Osteoblast (primary cell): Measurements from ENCODE around the gene SERPINA1. TPM values are rescaled to one million over a fixed set of nuclear protein-coding genes. Genes with fewer than 3 reads are reported as not detected.

ENCODE experiments used
- DNase-seq: peaks from one replicate; pipeline ENCODE4 v3.0.0; 2011; ENCODE audit warnings: low spot score, mixed read lengths; ENCODE audit not compliant: insufficient read length; ENCODE audit errors: missing footprints
- H2AFZ ChIP-seq: 2 replicates; pipeline ENCODE4 v1.6.0; 2011; ENCODE audit warnings: mild to moderate bottlenecking, low read length
- H3K27ac ChIP-seq: 2 replicates; pipeline ENCODE4 v1.5.1; 2011; ENCODE audit warnings: mild to moderate bottlenecking, low read depth, low read length, moderate library complexity
- H3K27me3 ChIP-seq: 2 replicates; pipeline ENCODE4 v1.6.0; 2012; ENCODE audit warnings: mild to moderate bottlenecking, control low read depth, inconsistent platforms, low read length, moderate library complexity; ENCODE audit not compliant: insufficient read depth
- H3K36me3 ChIP-seq: 2 replicates; pipeline ENCODE4 v1.5.1; 2011; ENCODE audit warnings: mild to moderate bottlenecking, low read length, control low read depth, moderate library complexity; ENCODE audit not compliant: insufficient read depth
- H3K4me1 ChIP-seq: 2 replicates; pipeline ENCODE4 v1.5.1; 2011; ENCODE audit warnings: mild to moderate bottlenecking, low read length, control low read depth, moderate library complexity; ENCODE audit not compliant: insufficient read depth
- H3K4me2 ChIP-seq: 2 replicates; pipeline ENCODE4 v1.6.0; 2011; ENCODE audit warnings: mild to moderate bottlenecking, low read length; ENCODE audit not compliant: insufficient read depth
- H3K4me3 ChIP-seq: fragments of 200-600 bp; sonication (generic); 3 replicates; pipeline ENCODE4 v1.5.1; 2012; ENCODE audit warnings: mild to moderate bottlenecking, low read length, inconsistent platforms; ENCODE audit not compliant: insufficient read depth
- H3K79me2 ChIP-seq: 2 replicates; pipeline ENCODE4 v1.6.0; 2012; ENCODE audit warnings: mild to moderate bottlenecking, low read length, control low read depth, inconsistent platforms; ENCODE audit not compliant: insufficient read depth
- H3K9me3 ChIP-seq: 2 replicates; pipeline ENCODE4 v1.5.1; 2011; ENCODE audit warnings: low read depth, low read length, control low read depth
- H4K20me1 ChIP-seq: 2 replicates; pipeline ENCODE4 v1.6.0; 2012; ENCODE audit warnings: mild to moderate bottlenecking, low read length, control low read depth; ENCODE audit not compliant: insufficient read depth
- CTCF ChIP-seq: IDR thresholded peaks from 2 replicates; pipeline ENCODE4 v1.5.1; 2011; ENCODE audit warnings: mild to moderate bottlenecking, low read depth, low read length, moderate library complexity; ENCODE audit errors: extremely low read depth
- total RNA-seq: library from RNA; depleted of rRNA; stranded (reverse); fragments of >200 nt; gene quantifications from 2 replicates; pipeline ENCODE4 v1.2.3, GENCODE V29; 2012

The SERPINA1 gene
- total RNA-seq, 1 donor = 1.4 TPM

GRCh38 chr14:94330432-94330831, 58.0 kb downstream of the SERPINA1 start:
- H3K9me3 ChIP-seq = no peaks in the 10 kb centered on the region
- no peak overlapping the region for H3K4me3 ChIP-seq
- DNase-seq = no peak
- no peaks in the 10 kb centered on the region for H3K79me2 ChIP-seq
- H3K27ac ChIP-seq = no peak overlapping the region
- H3K4me2 ChIP-seq = no peak overlapping the region
- no peaks in the 10 kb centered on the region for H3K36me3 ChIP-seq
- no peak for TF ChIP-seq CTCF
- no peak overlapping the region for H2AFZ ChIP-seq
- no peaks in the 10 kb centered on the region for H3K27me3 ChIP-seq
- no peaks in the 10 kb centered on the region for H3K4me1 ChIP-seq
- H4K20me1 ChIP-seq = no peaks in the 10 kb centered on the region

GRCh38 chr14:94329857-94330256, 58.5 kb downstream of the SERPINA1 start:
- Histone ChIP-seq H3K4me3 (no peak overlapping the region), H3K9me3 (no peaks in the 10 kb centered on the region), H2AFZ (no peak overlapping the region), H3K27ac (no peak overlapping the region), H3K36me3 (no peaks in the 10 kb centered on the region), H3K79me2 (no peaks in the 10 kb centered on the region), H3K4me2 (no peak overlapping the region), H4K20me1 (no peaks in the 10 kb centered on the region), H3K4me1 (no peaks in the 10 kb centered on the region), H3K27me3 (no peaks in the 10 kb centered on the region)
- DNase-seq = no peak
- no peak for TF ChIP-seq CTCF

GRCh38 chr14:94328196-94328595, 60.2 kb downstream of the SERPINA1 start:
- H4K20me1 ChIP-seq = no peaks in the 10 kb centered on the region
- H3K4me2 ChIP-seq = no peak overlapping the region
- no peak overlapping the region for H2AFZ ChIP-seq
- no peak overlapping the region for H3K4me3 ChIP-seq
- no peak for TF ChIP-seq CTCF
- no peaks in the 10 kb centered on the region for H3K79me2 ChIP-seq
- H3K27me3 ChIP-seq = no peaks in the 10 kb centered on the region
- H3K4me1 ChIP-seq = peaks cover 2% of the 10 kb centered on the region
- H3K9me3 ChIP-seq = no peaks in the 10 kb centered on the region
- no peak overlapping the region for H3K27ac ChIP-seq
- H3K36me3 ChIP-seq = no peaks in the 10 kb centered on the region
- DNase-seq = no peak

Other genes starting within 250 kb of the SERPINA1 start
- gene PPP4R4, start 214.3 kb downstream of the SERPINA1 start, total RNA-seq = under 0.01 and 0.29 TPM in 2 replicates
- gene SERPINA10, start 95.3 kb downstream of the SERPINA1 start, total RNA-seq = not detected in 2 replicates
- not detected in 2 replicates for gene SERPINA6, start 65.3 kb downstream of the SERPINA1 start, total RNA-seq
- gene SERPINA2, start 21.9 kb downstream of the SERPINA1 start, total RNA-seq = not detected in 2 replicates
- gene SERPINA11, start 64.2 kb upstream of the SERPINA1 start, total RNA-seq = not detected in 2 replicates
- gene SERPINA9, start 87.6 kb upstream of the SERPINA1 start, total RNA-seq = under 0.01 and 0.29 TPM in 2 replicates
- gene SERPINA12, start 120.9 kb upstream of the SERPINA1 start, total RNA-seq = not detected in 2 replicates
- not detected in 2 replicates for gene SERPINA4, start 172.8 kb upstream of the SERPINA1 start, total RNA-seq
- gene SERPINA5, start 192.8 kb upstream of the SERPINA1 start, total RNA-seq = 0.36 and 0.59 TPM in 2 replicates
- gene SERPINA3, start 223.8 kb upstream of the SERPINA1 start, total RNA-seq = 2.7 and 5.1 TPM in 2 replicates